ENCODE results near the gene CHRNA4. TPM values are rescaled to one million over a fixed set of nuclear protein-coding genes. Genes with fewer than 3 reads are reported as not detected.

The CHRNA4 gene
- total and polyA plus RNA-seq, 11 donors = 0.06 to 1.5 (median 0.37) TPM; not detected in 5

- Histone ChIP-seq H3K4me3 (no peak overlapping the region), H3K27ac (no peak overlapping the region), H3K36me3 (no peaks in the 10 kb centered on the region), H3K9me3 (peaks cover 0 to 20% (median 6%) of the 10 kb centered on the region in 12 donors), H3K27me3 (peaks cover 6 to 58% (median 22%) of the 10 kb centered on the region in 9 donors), H3K4me1 (no peaks in the 10 kb centered on the region)
- intact Hi-C loops (cut with DNase I) = no loop called here
- TF ChIP-seq, protein P1, sequence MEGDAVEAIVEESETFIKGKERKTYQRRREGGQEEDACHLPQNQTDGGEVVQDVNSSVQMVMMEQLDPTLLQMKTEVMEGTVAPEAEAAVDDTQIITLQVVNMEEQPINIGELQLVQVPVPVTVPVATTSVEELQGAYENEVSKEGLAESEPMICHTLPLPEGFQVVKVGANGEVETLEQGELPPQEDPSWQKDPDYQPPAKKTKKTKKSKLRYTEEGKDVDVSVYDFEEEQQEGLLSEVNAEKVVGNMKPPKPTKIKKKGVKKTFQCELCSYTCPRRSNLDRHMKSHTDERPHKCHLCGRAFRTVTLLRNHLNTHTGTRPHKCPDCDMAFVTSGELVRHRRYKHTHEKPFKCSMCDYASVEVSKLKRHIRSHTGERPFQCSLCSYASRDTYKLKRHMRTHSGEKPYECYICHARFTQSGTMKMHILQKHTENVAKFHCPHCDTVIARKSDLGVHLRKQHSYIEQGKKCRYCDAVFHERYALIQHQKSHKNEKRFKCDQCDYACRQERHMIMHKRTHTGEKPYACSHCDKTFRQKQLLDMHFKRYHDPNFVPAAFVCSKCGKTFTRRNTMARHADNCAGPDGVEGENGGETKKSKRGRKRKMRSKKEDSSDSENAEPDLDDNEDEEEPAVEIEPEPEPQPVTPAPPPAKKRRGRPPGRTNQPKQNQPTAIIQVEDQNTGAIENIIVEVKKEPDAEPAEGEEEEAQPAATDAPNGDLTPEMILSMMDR (IDR thresholded peaks at IDR 0.05) = no peak
- no peak for TF ChIP-seq POLR2A (IDR thresholded peaks at IDR 0.05)
- DNase-seq = no peak
- WGBS, 4 donors = 60 to 74% (median 67%) methylated on average over 5 of the region's 5 CpGs
- ATAC-seq = no peak
Measured at GRCh38 chr20:63303095-63303666, 58.0 kb downstream of the CHRNA4 start.

GRCh38 chr20:63301671-63302070, 59.5 kb downstream of the CHRNA4 start:
- intact Hi-C loops (cut with DNase I) = no loop called here
- Histone ChIP-seq H3K27ac (no peak overlapping the region), H3K4me3 (no peak overlapping the region), H3K27me3 (peaks cover 8 to 58% (median 29%) of the 10 kb centered on the region in 9 donors), H3K4me1 (no peaks in the 10 kb centered on the region), H3K36me3 (no peaks in the 10 kb centered on the region), H3K9me3 (peaks cover 0 to 20% (median 6%) of the 10 kb centered on the region in 12 donors)
- 95 to 99% (median 97%) methylated on average over 1 of the region's 1 CpG for WGBS, 4 donors
- TF ChIP-seq, protein P1 (IDR thresholded peaks at IDR 0.05) = no peak
- TF ChIP-seq POLR2A (IDR thresholded peaks at IDR 0.05) = no peak
- ATAC-seq = no peak
- DNase-seq = no peak

GRCh38 chr20:63298731-63299312, 62.3 kb downstream of the CHRNA4 start:
- Histone ChIP-seq H3K27me3 (peaks cover 18 to 64% (median 39%) of the 10 kb centered on the region in 9 donors), H3K36me3 (no peaks in the 10 kb centered on the region), H3K4me3 (no peak overlapping the region), H3K27ac (no peak overlapping the region), H3K9me3 (peaks cover 0 to 20% (median 6%) of the 10 kb centered on the region in 12 donors), H3K4me1 (no peaks in the 10 kb centered on the region)
- intact Hi-C loops (cut with DNase I) = no loop called here
- DNase-seq = peak in 2 of 5 donors; percentile 5 to 16
- ATAC-seq = no peak
- TF ChIP-seq POLR2A (IDR thresholded peaks at IDR 0.05) = no peak
- TF ChIP-seq, protein P1 (IDR thresholded peaks at IDR 0.05) = no peak
- WGBS, 4 donors = 86 to 90% (median 88%) methylated on average over 17 of the region's 17 CpGs

DNA sequence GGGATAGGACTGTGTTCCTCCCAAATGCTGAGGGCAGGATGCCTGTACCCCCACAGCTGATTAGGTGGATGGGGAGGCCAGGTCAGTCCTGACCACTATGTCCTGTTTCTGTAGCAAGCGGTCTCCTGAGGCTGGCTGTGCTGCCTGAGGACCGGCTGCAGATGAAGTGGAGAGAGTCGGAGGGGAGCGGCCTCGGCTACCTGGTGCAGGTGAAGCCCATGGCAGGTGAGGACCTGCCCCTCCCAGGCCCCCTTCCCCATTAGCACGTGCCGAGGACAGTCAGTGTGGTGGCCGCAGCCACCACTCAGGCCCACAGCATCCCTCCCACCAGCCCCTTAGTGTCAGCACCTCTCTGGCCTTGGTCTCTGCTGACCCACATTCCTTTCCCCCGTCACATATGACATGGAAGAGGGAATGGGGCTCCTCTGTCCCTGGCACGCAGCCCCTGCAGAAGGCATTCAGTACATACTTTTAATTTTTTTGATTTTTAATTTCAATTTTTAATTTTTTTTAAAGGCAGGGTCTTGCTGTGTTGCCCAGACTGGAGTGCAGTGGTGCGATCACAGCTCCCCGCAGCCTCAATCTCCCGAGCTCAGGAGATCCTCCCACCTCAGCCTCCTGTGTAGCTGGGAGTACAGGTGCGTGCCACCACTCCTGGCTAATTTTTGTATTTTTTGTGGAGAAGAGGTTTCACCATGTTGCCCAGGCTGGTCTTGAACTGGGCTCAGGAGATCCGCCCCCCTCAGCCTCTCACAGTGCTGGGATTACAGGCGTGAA, 63.2 kb downstream of the CHRNA4 start:
- Histone ChIP-seq H3K9me3 (peaks cover 0 to 20% (median 6%) of the 10 kb centered on the region in 12 donors), H3K36me3 (no peaks in the 10 kb centered on the region), H3K27me3 (peaks cover 18 to 69% (median 39%) of the 10 kb centered on the region in 9 donors), H3K4me3 (no peak overlapping the region), H3K4me1 (no peaks in the 10 kb centered on the region), H3K27ac (no peak overlapping the region)
- TF ChIP-seq, protein P1 (IDR thresholded peaks at IDR 0.05) = no peak
- no peak for TF ChIP-seq POLR2A (IDR thresholded peaks at IDR 0.05)
- intact Hi-C loops (cut with DNase I) = no loop called here
- peak in 1 of 5 donors; percentile 11 for DNase-seq
- WGBS, 4 donors = 78 to 83% (median 79%) methylated on average over 16 of the region's 16 CpGs
- ATAC-seq = no peak
